Subcutaneous adipose tissue (tissue), 4 donors: ENCODE measurements around the gene PROM2. TPM values are rescaled to one million over a fixed set of nuclear protein-coding genes. Genes with fewer than 3 reads are reported as not detected.

Experiments used
- CTCF ChIP-seq: fragments of 450-650 bp; IDR thresholded peaks from one replicate; pipeline ENCODE4 v1.5.1; 2016; ENCODE audit warnings: low read depth, mild to moderate bottlenecking, control low read depth, antibody characterized with exemption, moderate library complexity
- total RNA-seq, 4 donors: library from RNA; depleted of rRNA; stranded (reverse); fragments of >200 nt; gene quantifications; one replicate each; pipeline ENCODE4 v1.1.0, GENCODE V29; 2016

Gene PROM2
- total RNA-seq, 4 donors from 2014 or later, result 0.44 to 1.3 (median 0.84) TPM

- no peak for TF ChIP-seq CTCF
Observed at GRCh38 chr2:95298486-95299111, 24.4 kb downstream of the PROM2 start.

GRCh38 chr2:95299961-95300360 is 25.7 kb downstream of the PROM2 start:
- TF ChIP-seq CTCF, result no peak

- no peak for TF ChIP-seq CTCF
Observed at GRCh38 chr2:95300450-95300849, 26.2 kb downstream of the PROM2 start.

GRCh38 chr2:95301186-95301585 is 26.9 kb downstream of the PROM2 start:
- no peak for TF ChIP-seq CTCF

GRCh38 chr2:95301876-95302641 is 27.8 kb downstream of the PROM2 start:
- no peak for TF ChIP-seq CTCF

GRCh38 chr2:95303191-95303919 is 29.1 kb downstream of the PROM2 start:
- TF ChIP-seq CTCF, result no peak
